ENCODE measurements around the gene BMP7.

BMP7 gene

DNA sequence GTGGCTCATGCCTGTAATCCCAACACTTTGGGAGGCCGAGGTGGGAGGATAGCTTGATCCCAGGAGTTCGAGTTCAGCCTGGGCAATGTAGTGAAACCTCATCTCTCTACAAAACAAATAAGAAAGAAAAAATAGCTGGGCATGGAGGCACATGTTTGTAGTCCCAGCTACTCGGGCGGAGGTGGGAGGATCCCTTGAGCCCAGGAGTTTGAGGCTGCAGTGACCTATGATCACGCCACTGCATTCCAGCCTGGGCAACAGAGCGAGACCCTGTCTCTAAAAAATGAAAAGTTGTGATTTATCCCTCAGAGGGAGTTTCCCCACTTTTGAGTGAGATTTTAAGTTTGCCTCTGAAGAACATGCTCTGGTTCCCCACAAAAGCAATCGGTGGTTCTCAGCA is 17.4 kb upstream of the BMP7 start:
- no peak for ATAC-seq
- TF ChIP-seq CSDC2 (CRISPR knock-in tag; IDR thresholded peaks at IDR 0.05): no peak
- no peak for TF ChIP-seq ISL1 (CRISPR knock-in tag; IDR thresholded peaks at IDR 0.05)
- TF ChIP-seq RARB (CRISPR knock-in tag; IDR thresholded peaks at IDR 0.05): no peak
- TF ChIP-seq, protein P1, sequence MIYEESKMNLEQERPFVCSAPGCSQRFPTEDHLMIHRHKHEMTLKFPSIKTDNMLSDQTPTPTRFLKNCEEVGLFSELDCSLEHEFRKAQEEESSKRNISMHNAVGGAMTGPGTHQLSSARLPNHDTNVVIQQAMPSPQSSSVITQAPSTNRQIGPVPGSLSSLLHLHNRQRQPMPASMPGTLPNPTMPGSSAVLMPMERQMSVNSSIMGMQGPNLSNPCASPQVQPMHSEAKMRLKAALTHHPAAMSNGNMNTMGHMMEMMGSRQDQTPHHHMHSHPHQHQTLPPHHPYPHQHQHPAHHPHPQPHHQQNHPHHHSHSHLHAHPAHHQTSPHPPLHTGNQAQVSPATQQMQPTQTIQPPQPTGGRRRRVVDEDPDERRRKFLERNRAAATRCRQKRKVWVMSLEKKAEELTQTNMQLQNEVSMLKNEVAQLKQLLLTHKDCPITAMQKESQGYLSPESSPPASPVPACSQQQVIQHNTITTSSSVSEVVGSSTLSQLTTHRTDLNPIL (CRISPR knock-in tag; IDR thresholded peaks at IDR 0.05; ENCODE audit: low read depth): no peak
- TF ChIP-seq, protein P2, sequence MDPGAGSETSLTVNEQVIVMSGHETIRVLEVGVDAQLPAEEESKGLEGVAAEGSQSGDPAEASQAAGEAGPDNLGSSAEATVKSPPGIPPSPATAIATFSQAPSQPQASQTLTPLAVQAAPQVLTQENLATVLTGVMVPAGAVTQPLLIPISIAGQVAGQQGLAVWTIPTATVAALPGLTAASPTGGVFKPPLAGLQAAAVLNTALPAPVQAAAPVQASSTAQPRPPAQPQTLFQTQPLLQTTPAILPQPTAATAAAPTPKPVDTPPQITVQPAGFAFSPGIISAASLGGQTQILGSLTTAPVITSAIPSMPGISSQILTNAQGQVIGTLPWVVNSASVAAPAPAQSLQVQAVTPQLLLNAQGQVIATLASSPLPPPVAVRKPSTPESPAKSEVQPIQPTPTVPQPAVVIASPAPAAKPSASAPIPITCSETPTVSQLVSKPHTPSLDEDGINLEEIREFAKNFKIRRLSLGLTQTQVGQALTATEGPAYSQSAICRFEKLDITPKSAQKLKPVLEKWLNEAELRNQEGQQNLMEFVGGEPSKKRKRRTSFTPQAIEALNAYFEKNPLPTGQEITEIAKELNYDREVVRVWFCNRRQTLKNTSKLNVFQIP (CRISPR knock-in tag; IDR thresholded peaks at IDR 0.05; ENCODE audit: borderline replicate concordance, low read depth): no peak
- TF ChIP-seq TOX (CRISPR knock-in tag; IDR thresholded peaks at IDR 0.05; ENCODE audit: borderline replicate concordance): no peak
- no peak for TF ChIP-seq ZNF565 (CRISPR knock-in tag; conservative IDR thresholded peaks at IDR 0.05; ENCODE audit: low read depth)
- no peak for TF ChIP-seq TCF4 (CRISPR knock-in tag; IDR thresholded peaks at IDR 0.05; ENCODE audit: borderline replicate concordance)
- no peak for TF ChIP-seq ZNF8 (CRISPR knock-in tag; IDR thresholded peaks at IDR 0.05)
- TF ChIP-seq, protein P3, sequence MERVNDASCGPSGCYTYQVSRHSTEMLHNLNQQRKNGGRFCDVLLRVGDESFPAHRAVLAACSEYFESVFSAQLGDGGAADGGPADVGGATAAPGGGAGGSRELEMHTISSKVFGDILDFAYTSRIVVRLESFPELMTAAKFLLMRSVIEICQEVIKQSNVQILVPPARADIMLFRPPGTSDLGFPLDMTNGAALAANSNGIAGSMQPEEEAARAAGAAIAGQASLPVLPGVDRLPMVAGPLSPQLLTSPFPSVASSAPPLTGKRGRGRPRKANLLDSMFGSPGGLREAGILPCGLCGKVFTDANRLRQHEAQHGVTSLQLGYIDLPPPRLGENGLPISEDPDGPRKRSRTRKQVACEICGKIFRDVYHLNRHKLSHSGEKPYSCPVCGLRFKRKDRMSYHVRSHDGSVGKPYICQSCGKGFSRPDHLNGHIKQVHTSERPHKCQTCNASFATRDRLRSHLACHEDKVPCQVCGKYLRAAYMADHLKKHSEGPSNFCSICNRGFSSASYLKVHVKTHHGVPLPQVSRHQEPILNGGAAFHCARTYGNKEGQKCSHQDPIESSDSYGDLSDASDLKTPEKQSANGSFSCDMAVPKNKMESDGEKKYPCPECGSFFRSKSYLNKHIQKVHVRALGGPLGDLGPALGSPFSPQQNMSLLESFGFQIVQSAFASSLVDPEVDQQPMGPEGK (CRISPR knock-in tag; IDR thresholded peaks at IDR 0.05; ENCODE audit: borderline replicate concordance): no peak
- no peak for TF ChIP-seq SNAI2 (CRISPR knock-in tag; IDR thresholded peaks at IDR 0.05)

DNA sequence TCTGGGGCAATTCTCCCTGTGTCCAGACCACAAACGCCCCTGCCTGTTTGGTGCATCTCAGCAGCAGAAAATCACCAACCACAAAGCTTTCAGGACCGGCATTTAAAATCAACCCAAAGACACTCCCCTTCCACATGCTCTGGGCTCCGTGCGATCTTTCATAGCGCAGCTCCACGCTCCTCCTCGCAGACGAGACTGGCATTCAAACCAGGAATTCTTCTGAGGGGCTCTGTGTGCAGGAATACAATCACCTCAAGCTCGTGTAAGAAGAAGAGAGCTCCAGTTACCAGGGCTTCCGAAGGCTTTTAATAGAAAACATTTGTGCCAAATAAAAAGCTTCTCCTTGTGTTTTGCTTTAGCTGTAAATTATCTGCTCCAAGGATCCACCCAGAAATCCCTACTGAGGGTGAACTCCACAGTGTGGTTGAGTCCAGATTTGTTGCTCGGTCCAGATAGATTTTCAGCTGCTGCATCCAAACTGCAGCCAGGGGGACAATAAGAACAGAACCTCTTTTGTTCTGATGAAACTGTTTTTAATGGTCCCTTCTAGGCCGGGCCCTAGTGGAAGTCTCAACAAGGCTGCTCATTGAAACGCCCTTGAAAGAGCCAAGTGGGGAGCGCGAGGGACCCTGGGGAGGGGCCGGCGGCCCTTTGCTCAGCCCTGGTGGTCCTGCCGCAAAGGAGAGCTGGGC is 16.4 kb upstream of the BMP7 start:
- TF ChIP-seq GLIS3 (CRISPR knock-in tag; IDR thresholded peaks at IDR 0.05) (no peak), PPARA (CRISPR knock-in tag; IDR thresholded peaks at IDR 0.05; ENCODE audit: borderline replicate concordance) (no peak), TCF4 (CRISPR knock-in tag; IDR thresholded peaks at IDR 0.05; ENCODE audit: borderline replicate concordance) (no peak), ISL1 (CRISPR knock-in tag; IDR thresholded peaks at IDR 0.05) (no peak)
- ATAC-seq: no peak

DNA sequence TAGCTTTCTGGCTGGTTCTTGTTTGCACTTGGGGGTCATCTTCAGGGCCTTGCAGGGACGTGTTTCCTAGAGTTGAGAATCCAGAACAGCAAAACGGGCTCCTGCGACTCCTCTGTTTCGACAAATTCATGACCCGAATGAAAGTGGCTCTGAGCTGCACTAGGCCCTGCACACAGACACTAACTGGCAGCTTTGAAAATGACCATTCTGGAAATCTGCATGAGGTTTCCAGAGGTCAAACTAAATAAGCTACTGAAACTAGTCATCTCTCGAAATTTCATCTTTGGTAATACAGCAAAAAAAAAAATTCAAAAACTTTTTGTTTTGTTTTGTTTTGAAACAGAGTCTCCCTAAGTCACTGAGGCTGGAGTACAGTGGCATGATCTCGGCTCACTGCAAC is 15.5 kb upstream of the BMP7 start:
- no peak for ATAC-seq
- TF ChIP-seq ZNF70 (CRISPR knock-in tag; IDR thresholded peaks at IDR 0.05) (no peak), BACH2 (CRISPR knock-in tag; IDR thresholded peaks at IDR 0.05; ENCODE audit: borderline replicate concordance) (no peak), ZC3H10 (CRISPR knock-in tag; IDR thresholded peaks at IDR 0.05) (no peak), TCF4 (CRISPR knock-in tag; IDR thresholded peaks at IDR 0.05; ENCODE audit: borderline replicate concordance) (no peak), ZFP3 (CRISPR knock-in tag; IDR thresholded peaks at IDR 0.05) (no peak), ZNF8 (CRISPR knock-in tag; IDR thresholded peaks at IDR 0.05) (no peak), ISL1 (CRISPR knock-in tag; IDR thresholded peaks at IDR 0.05) (no peak), TOX (CRISPR knock-in tag; IDR thresholded peaks at IDR 0.05; ENCODE audit: borderline replicate concordance) (no peak), OSR1 (CRISPR knock-in tag; IDR thresholded peaks at IDR 0.05) (no peak), SNAI2 (CRISPR knock-in tag; IDR thresholded peaks at IDR 0.05) (no peak), GLIS3 (CRISPR knock-in tag; IDR thresholded peaks at IDR 0.05) (no peak), ARNTL (CRISPR knock-in tag; IDR thresholded peaks at IDR 0.05; ENCODE audit: borderline replicate concordance, low read depth) (no peak), ESRRG (CRISPR knock-in tag; IDR thresholded peaks at IDR 0.05) (no peak), CSDC2 (CRISPR knock-in tag; IDR thresholded peaks at IDR 0.05) (no peak), PPARA (CRISPR knock-in tag; IDR thresholded peaks at IDR 0.05; ENCODE audit: borderline replicate concordance) (no peak)
- TF ChIP-seq, protein P4, sequence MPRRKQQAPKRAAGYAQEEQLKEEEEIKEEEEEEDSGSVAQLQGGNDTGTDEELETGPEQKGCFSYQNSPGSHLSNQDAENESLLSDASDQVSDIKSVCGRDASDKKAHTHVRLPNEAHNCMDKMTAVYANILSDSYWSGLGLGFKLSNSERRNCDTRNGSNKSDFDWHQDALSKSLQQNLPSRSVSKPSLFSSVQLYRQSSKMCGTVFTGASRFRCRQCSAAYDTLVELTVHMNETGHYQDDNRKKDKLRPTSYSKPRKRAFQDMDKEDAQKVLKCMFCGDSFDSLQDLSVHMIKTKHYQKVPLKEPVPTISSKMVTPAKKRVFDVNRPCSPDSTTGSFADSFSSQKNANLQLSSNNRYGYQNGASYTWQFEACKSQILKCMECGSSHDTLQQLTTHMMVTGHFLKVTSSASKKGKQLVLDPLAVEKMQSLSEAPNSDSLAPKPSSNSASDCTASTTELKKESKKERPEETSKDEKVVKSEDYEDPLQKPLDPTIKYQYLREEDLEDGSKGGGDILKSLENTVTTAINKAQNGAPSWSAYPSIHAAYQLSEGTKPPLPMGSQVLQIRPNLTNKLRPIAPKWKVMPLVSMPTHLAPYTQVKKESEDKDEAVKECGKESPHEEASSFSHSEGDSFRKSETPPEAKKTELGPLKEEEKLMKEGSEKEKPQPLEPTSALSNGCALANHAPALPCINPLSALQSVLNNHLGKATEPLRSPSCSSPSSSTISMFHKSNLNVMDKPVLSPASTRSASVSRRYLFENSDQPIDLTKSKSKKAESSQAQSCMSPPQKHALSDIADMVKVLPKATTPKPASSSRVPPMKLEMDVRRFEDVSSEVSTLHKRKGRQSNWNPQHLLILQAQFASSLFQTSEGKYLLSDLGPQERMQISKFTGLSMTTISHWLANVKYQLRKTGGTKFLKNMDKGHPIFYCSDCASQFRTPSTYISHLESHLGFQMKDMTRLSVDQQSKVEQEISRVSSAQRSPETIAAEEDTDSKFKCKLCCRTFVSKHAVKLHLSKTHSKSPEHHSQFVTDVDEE (CRISPR knock-in tag; IDR thresholded peaks at IDR 0.05): no peak
- TF ChIP-seq, protein P3 (CRISPR knock-in tag; IDR thresholded peaks at IDR 0.05; ENCODE audit: borderline replicate concordance): no peak
- TF ChIP-seq, protein P1 (CRISPR knock-in tag; IDR thresholded peaks at IDR 0.05; ENCODE audit: low read depth): no peak
- TF ChIP-seq, protein P2 (CRISPR knock-in tag; IDR thresholded peaks at IDR 0.05; ENCODE audit: borderline replicate concordance, low read depth): no peak
